ENCODE results near the gene KCNT1.

Gene KCNT1

GRCh38 chr9:135743021-135743420 is 41.0 kb downstream of the KCNT1 start:
- no peak for TF ChIP-seq CTCF (IDR thresholded peaks at IDR 0.05; ENCODE audit: borderline replicate concordance, control extremely low read depth, extremely low read depth, insufficient read depth, missing control alignments)
- in situ Hi-C loops (cut with MboI; ENCODE audit: low sequenced_read_pairs, unreplicated experiment): no loop called here
- DNase-seq (ENCODE audit: low spot score): no peak

GRCh38 chr9:135743546-135744332 is 41.8 kb downstream of the KCNT1 start:
- no peak for DNase-seq (ENCODE audit: low spot score)
- in situ Hi-C loops (cut with MboI; ENCODE audit: low sequenced_read_pairs, unreplicated experiment): no loop called here
- no peak for TF ChIP-seq CTCF (IDR thresholded peaks at IDR 0.05; ENCODE audit: borderline replicate concordance, control extremely low read depth, extremely low read depth, insufficient read depth, missing control alignments)

- in situ Hi-C loops (cut with MboI; ENCODE audit: low sequenced_read_pairs, unreplicated experiment): no loop called here
These were observed 42.5 kb downstream of the KCNT1 start for GRCh38 chr9:135744333-135745070.

GRCh38 chr9:135745189-135745588 is 43.2 kb downstream of the KCNT1 start:
- in situ Hi-C loops (cut with MboI; ENCODE audit: low sequenced_read_pairs, unreplicated experiment): no loop called here
- no peak for TF ChIP-seq CTCF (IDR thresholded peaks at IDR 0.05; ENCODE audit: borderline replicate concordance, control extremely low read depth, extremely low read depth, insufficient read depth, missing control alignments)
- DNase-seq (ENCODE audit: low spot score): no peak

More at GRCh38 chr9:135744333-135745070, 42.5 kb downstream of the KCNT1 start:
- TF ChIP-seq CTCF (IDR thresholded peaks at IDR 0.05; ENCODE audit: borderline replicate concordance, control extremely low read depth, extremely low read depth, insufficient read depth, missing control alignments): no peak
- no peak for DNase-seq (ENCODE audit: low spot score)

- no peak for DNase-seq (ENCODE audit: low spot score)
- in situ Hi-C loops (cut with MboI; ENCODE audit: low sequenced_read_pairs, unreplicated experiment): no loop called here
- no peak for TF ChIP-seq CTCF (IDR thresholded peaks at IDR 0.05; ENCODE audit: borderline replicate concordance, control extremely low read depth, extremely low read depth, insufficient read depth, missing control alignments)
These were observed 43.8 kb downstream of the KCNT1 start for GRCh38 chr9:135745686-135746324.

GRCh38 chr9:135746565-135746964 is 44.6 kb downstream of the KCNT1 start:
- no peak for DNase-seq (ENCODE audit: low spot score)

More at GRCh38 chr9:135746565-135746964, 44.6 kb downstream of the KCNT1 start:
- in situ Hi-C loops (cut with MboI; ENCODE audit: low sequenced_read_pairs, unreplicated experiment): no loop called here
- TF ChIP-seq CTCF (IDR thresholded peaks at IDR 0.05; ENCODE audit: borderline replicate concordance, control extremely low read depth, extremely low read depth, insufficient read depth, missing control alignments): no peak

Data from GM13976 (cell line).